22Rv1 (cell line): Measurements from ENCODE around the gene ZNF581.

Source experiments
- CTCF ChIP-seq: fragments of 450-650 bp; IDR thresholded peaks from 2 replicates; pipeline ENCODE4 v1.5.1; 2017; ENCODE audit warnings: mild to moderate bottlenecking
- ZFX ChIP-seq: fragments of 450-650 bp; IDR thresholded peaks from 2 replicates; pipeline ENCODE4 v1.6.1; 2017; ENCODE audit warnings: antibody characterized with exemption, borderline replicate concordance

GRCh38 chr19:55684946-55685681, 41.7 kb downstream of the ZNF581 start:
- TF ChIP-seq CTCF (no peak), ZFX (no peak)
